Suprapubic skin (tissue), 4 donors: ENCODE measurements around the gene MICB. TPM values are rescaled to one million over a fixed set of nuclear protein-coding genes. Genes with fewer than 3 reads are reported as not detected.
A peak's percentile ranks its signal among the peaks of the same experiment; 100 is the strongest.
"Not testable (repeated sequence)": the region's sequence is repeated elsewhere in the genome, so short reads cannot be mapped to it uniquely, and the experiment has no call there.

Experiments
- DNase-seq, 2 donors: peaks; one replicate each; pipeline ENCODE4 v3.0.0-alpha.2; 2019; ENCODE audit warnings: low spot score in 2 of 2
- H3K27ac ChIP-seq: fragments of 200-600 bp; sonication (generic); one replicate; pipeline ENCODE4 v1.5.1; 2019
- H3K27me3 ChIP-seq: fragments of 200-600 bp; sonication (generic); one replicate; pipeline ENCODE4 v1.5.1; 2019
- H3K36me3 ChIP-seq: fragments of 200-600 bp; sonication (generic); one replicate; pipeline ENCODE4 v1.5.1; 2019
- H3K4me1 ChIP-seq: fragments of 200-600 bp; sonication (generic); one replicate; pipeline ENCODE4 v1.5.1; 2019
- H3K4me3 ChIP-seq: fragments of 200-600 bp; sonication (generic); one replicate; pipeline ENCODE4 v1.5.1; 2019; ENCODE audit warnings: mild to moderate bottlenecking
- H3K9me3 ChIP-seq: fragments of 200-600 bp; sonication (generic); one replicate; pipeline ENCODE4 v1.5.1; 2019
- CTCF ChIP-seq, 2 donors: fragments of 200-600 bp in 1 of 2; fragments of 450-650 bp in 1 of 2; sonication (generic) in 1 of 2; IDR thresholded peaks; one replicate each; pipeline ENCODE4 v1.5.1; 2016 to 2019; ENCODE audit warnings: antibody characterized with exemption in 2 of 2, mild to moderate bottlenecking in 1 of 2, moderate library complexity in 1 of 2
- EP300 ChIP-seq: sonication (generic); formaldehyde crosslinking; IDR thresholded peaks from one replicate; pipeline ENCODE4 v1.6.1; 2017; ENCODE audit warnings: antibody characterized with exemption
- POLR2A ChIP-seq, 2 donors: fragments of 450-650 bp; IDR thresholded peaks; one replicate each; pipeline ENCODE4 v1.6.1; 2017; ENCODE audit warnings: antibody characterized with exemption in 2 of 2, mild to moderate bottlenecking in 2 of 2, moderate library complexity in 2 of 2
- POLR2AphosphoS5 ChIP-seq, 3 donors: sonication (generic); formaldehyde crosslinking; IDR thresholded peaks; one replicate each; pipeline ENCODE4 v1.6.1; 2017; ENCODE audit warnings: antibody characterized with exemption in 3 of 3
- WGBS: methylation state at CpG from one replicate; pipeline ENCODE4 v1.1.5; 2018; 5-methylcytosine and 5-hydroxymethylcytosine counted together
- total RNA-seq, 4 donors: library from RNA; depleted of rRNA; stranded (reverse); fragments of >200 nt; gene quantifications; one replicate each; pipeline ENCODE4 v1.1.0, GENCODE V29; 2016

The MICB gene
- total RNA-seq, 4 donors from 2014 or later = 0.26 to 2.4 (median 2.1) TPM

- TF ChIP-seq CTCF (IDR thresholded peaks at IDR 0.05) (no peak), POLR2A (IDR thresholded peaks at IDR 0.05) (no peak), EP300 (no peak), POLR2AphosphoS5 (IDR thresholded peaks at IDR 0.05) (no peak)
- WGBS = 86% methylated on average over 4 of the region's 4 CpGs
- no peaks in the 10 kb centered on the region for H3K36me3 ChIP-seq
- H3K9me3 ChIP-seq = no peaks in the 10 kb centered on the region
- H3K4me3 ChIP-seq = no peak overlapping the region
- H3K4me1 ChIP-seq = peaks cover 10% of the 10 kb centered on the region
- DNase-seq = no peak
- no peak overlapping the region for H3K27ac ChIP-seq
- no peaks in the 10 kb centered on the region for H3K27me3 ChIP-seq
These were observed 8.9 kb upstream of the MICB start for GRCh38 chr6:31489086-31489485.

- Histone ChIP-seq H3K27ac (no peak overlapping the region), H3K4me1 (peaks cover 12% of the 10 kb centered on the region), H3K4me3 (no peak overlapping the region), H3K36me3 (no peaks in the 10 kb centered on the region), H3K9me3 (no peaks in the 10 kb centered on the region), H3K27me3 (no peaks in the 10 kb centered on the region)
- TF ChIP-seq POLR2A (IDR thresholded peaks at IDR 0.05) = no peak
- no peak for TF ChIP-seq EP300
- no peak for TF ChIP-seq POLR2AphosphoS5 (IDR thresholded peaks at IDR 0.05)
- DNase-seq = peak in 1 of 2 donors; percentile 45
- WGBS = 64% methylated on average over 16 of the region's 16 CpGs
These were observed 7.7 kb upstream of the MICB start for GRCh38 chr6:31490115-31490873.

- not testable (repeated sequence) for H3K27me3 ChIP-seq, H3K27ac ChIP-seq, H3K36me3 ChIP-seq, H3K9me3 ChIP-seq, DNase-seq
- Histone ChIP-seq H3K4me3 (peak overlapping the region; percentile 59), H3K4me1 (peaks cover 28% of the 10 kb centered on the region)
- 2% methylated on average over 2 of the region's 2 CpGs for WGBS
These were observed 4.4 kb upstream of the MICB start for GRCh38 chr6:31493550-31493874.

GRCh38 chr6:31493875-31494694, 3.9 kb upstream of the MICB start:
- peak; percentile 76 to 88 for TF ChIP-seq CTCF (IDR thresholded peaks at IDR 0.05)
- no peak for TF ChIP-seq POLR2AphosphoS5 (IDR thresholded peaks at IDR 0.05)
- H3K27me3 ChIP-seq = peaks cover 5% of the 10 kb centered on the region
- H3K36me3 ChIP-seq = no peaks in the 10 kb centered on the region
- H3K27ac ChIP-seq = peak overlapping the region; percentile 68
- H3K4me1 ChIP-seq = peaks cover 34% of the 10 kb centered on the region
- no peaks in the 10 kb centered on the region for H3K9me3 ChIP-seq
- WGBS = under 1% methylated on average over 45 of the region's 58 CpGs
- peak; percentile 87 to 90 for DNase-seq
- peak overlapping the region; percentile 59 for H3K4me3 ChIP-seq

GRCh38 chr6:31495580-31495979, 2.4 kb upstream of the MICB start:
- no peaks in the 10 kb centered on the region for H3K36me3 ChIP-seq
- H3K27me3 ChIP-seq = peaks cover 10% of the 10 kb centered on the region
- peaks cover 37% of the 10 kb centered on the region for H3K4me1 ChIP-seq
- no peak overlapping the region for H3K4me3 ChIP-seq
- WGBS = 47% methylated on average over 2 of the region's 2 CpGs
- TF ChIP-seq EP300 = no peak
- no peak for TF ChIP-seq POLR2A (IDR thresholded peaks at IDR 0.05)
- TF ChIP-seq POLR2AphosphoS5 (IDR thresholded peaks at IDR 0.05) = no peak
- H3K9me3 ChIP-seq = no peaks in the 10 kb centered on the region
- no peak for DNase-seq
- H3K27ac ChIP-seq = no peak overlapping the region

- H3K27me3 ChIP-seq = peaks cover 10% of the 10 kb centered on the region
- 55% methylated on average over 4 of the region's 4 CpGs for WGBS
- not testable (repeated sequence) for H3K4me3 ChIP-seq, DNase-seq, H3K36me3 ChIP-seq, H3K27ac ChIP-seq, H3K9me3 ChIP-seq
- H3K4me1 ChIP-seq = peaks cover 34% of the 10 kb centered on the region
These were observed 1.1 kb upstream of the MICB start for GRCh38 chr6:31496826-31497225.

- DNase-seq = no peak
- no peaks in the 10 kb centered on the region for H3K36me3 ChIP-seq
These were observed 803 bp downstream of the MICB start for GRCh38 chr6:31498748-31499147.

GRCh38 chr6:31499648-31500047, 1.7 kb downstream of the MICB start:
- not testable (repeated sequence) for H3K4me3 ChIP-seq, DNase-seq, H3K9me3 ChIP-seq, H3K36me3 ChIP-seq, H3K27ac ChIP-seq
- 83% methylated on average over 2 of the region's 2 CpGs for WGBS
- Histone ChIP-seq H3K4me1 (peaks cover 27% of the 10 kb centered on the region), H3K27me3 (peaks cover 10% of the 10 kb centered on the region)

More at GRCh38 chr6:31498748-31499147, 803 bp downstream of the MICB start:
- H3K4me1 ChIP-seq = peaks cover 29% of the 10 kb centered on the region
- WGBS = 29% methylated on average over 21 of the region's 21 CpGs
- peak overlapping the region; percentile 68 for H3K4me3 ChIP-seq
- peaks cover 10% of the 10 kb centered on the region for H3K27me3 ChIP-seq
- TF ChIP-seq POLR2A (IDR thresholded peaks at IDR 0.05) = no peak
- TF ChIP-seq POLR2AphosphoS5 (IDR thresholded peaks at IDR 0.05) = no peak
- no peak for TF ChIP-seq EP300
- TF ChIP-seq CTCF (IDR thresholded peaks at IDR 0.05) = no peak
- no peaks in the 10 kb centered on the region for H3K9me3 ChIP-seq
- H3K27ac ChIP-seq = no peak overlapping the region
